Astrocyte (in vitro differentiated cells and primary cell): ENCODE measurements around the gene GRK5.

Experiments
- EZH2 ChIP-seq: IDR thresholded peaks from 2 replicates; pipeline ENCODE4 v1.6.1; 2012; ENCODE audit warnings: mild to moderate bottlenecking, low read length, inconsistent platforms; ENCODE audit not compliant: insufficient read depth
- TF ChIP-seq, protein P1 (sequence below): IDR thresholded peaks from 2 replicates; pipeline ENCODE4 v1.5.1; 2011; ENCODE audit warnings: low read depth, mild to moderate bottlenecking, inconsistent platforms, low read length, moderate library complexity; ENCODE audit not compliant: insufficient read depth

- TF ChIP-seq, protein P1, sequence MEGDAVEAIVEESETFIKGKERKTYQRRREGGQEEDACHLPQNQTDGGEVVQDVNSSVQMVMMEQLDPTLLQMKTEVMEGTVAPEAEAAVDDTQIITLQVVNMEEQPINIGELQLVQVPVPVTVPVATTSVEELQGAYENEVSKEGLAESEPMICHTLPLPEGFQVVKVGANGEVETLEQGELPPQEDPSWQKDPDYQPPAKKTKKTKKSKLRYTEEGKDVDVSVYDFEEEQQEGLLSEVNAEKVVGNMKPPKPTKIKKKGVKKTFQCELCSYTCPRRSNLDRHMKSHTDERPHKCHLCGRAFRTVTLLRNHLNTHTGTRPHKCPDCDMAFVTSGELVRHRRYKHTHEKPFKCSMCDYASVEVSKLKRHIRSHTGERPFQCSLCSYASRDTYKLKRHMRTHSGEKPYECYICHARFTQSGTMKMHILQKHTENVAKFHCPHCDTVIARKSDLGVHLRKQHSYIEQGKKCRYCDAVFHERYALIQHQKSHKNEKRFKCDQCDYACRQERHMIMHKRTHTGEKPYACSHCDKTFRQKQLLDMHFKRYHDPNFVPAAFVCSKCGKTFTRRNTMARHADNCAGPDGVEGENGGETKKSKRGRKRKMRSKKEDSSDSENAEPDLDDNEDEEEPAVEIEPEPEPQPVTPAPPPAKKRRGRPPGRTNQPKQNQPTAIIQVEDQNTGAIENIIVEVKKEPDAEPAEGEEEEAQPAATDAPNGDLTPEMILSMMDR, result no peak
- no peak for TF ChIP-seq EZH2
These were observed 30.5 kb downstream of the GRK5 start for GRCh38 chr10:119237722-119238436.
